Fibroblast of the aortic adventitia (primary cell): ENCODE results near the gene ATXN7L1. TPM values are rescaled to one million over a fixed set of nuclear protein-coding genes. Genes with fewer than 3 reads are reported as not detected.

Source experiments
- DNase-seq: peaks from one replicate; pipeline ENCODE4 v3.0.0-alpha.2; 2010; ENCODE audit warnings: low read depth
- H3K4me3 ChIP-seq: 2 replicates; pipeline ENCODE4 v1.5.1; 2011; ENCODE audit warnings: low read depth, mild to moderate bottlenecking, control low read depth, low read length, moderate library complexity
- total RNA-seq: library from RNA; depleted of rRNA; stranded (reverse); fragments of >200 nt; gene quantifications from 2 replicates; pipeline ENCODE4 v1.2.3, GENCODE V29; 2012; ENCODE audit warnings: low replicate concordance
- TF ChIP-seq, protein P1 (sequence below): IDR thresholded peaks from 2 replicates; pipeline ENCODE4 v1.5.1; 2011; ENCODE audit warnings: mild to moderate bottlenecking, low read length, control low read depth, inconsistent platforms; ENCODE audit not compliant: insufficient read depth

Gene ATXN7L1
- total RNA-seq, 1 donor: 13.8 TPM

DNA sequence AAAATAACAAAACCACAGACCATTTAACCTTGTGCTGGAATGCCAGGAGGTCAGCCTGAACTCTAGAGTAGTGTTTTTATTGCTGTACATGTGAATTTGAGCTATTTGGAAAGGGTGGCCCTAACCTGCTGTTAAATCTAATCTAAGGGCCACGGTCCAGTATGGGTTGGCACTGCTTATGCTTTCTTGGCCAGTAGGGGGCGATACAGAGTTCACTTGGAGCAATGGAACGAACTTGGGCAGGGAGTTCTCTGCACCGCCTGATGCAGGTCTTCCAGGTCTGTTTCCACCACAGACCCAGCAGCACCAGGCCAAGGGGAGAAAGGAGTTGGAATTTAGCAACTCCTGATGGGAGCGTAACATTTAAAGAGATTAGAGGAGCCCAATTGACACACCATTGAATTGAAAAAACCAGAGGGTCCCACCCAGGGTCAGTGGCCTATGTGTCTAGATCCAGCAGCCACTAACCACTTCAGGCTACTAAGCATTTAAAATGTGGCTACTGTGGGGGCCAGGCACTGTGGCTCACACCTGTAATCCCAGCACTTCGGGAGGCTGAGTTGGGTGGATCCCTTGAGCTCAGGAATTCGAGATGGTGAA lies 219.4 kb downstream of the ATXN7L1 start:
- DNase-seq: no peak
- TF ChIP-seq, protein P1, sequence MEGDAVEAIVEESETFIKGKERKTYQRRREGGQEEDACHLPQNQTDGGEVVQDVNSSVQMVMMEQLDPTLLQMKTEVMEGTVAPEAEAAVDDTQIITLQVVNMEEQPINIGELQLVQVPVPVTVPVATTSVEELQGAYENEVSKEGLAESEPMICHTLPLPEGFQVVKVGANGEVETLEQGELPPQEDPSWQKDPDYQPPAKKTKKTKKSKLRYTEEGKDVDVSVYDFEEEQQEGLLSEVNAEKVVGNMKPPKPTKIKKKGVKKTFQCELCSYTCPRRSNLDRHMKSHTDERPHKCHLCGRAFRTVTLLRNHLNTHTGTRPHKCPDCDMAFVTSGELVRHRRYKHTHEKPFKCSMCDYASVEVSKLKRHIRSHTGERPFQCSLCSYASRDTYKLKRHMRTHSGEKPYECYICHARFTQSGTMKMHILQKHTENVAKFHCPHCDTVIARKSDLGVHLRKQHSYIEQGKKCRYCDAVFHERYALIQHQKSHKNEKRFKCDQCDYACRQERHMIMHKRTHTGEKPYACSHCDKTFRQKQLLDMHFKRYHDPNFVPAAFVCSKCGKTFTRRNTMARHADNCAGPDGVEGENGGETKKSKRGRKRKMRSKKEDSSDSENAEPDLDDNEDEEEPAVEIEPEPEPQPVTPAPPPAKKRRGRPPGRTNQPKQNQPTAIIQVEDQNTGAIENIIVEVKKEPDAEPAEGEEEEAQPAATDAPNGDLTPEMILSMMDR: peak; percentile 66
- no peak overlapping the region for H3K4me3 ChIP-seq

DNA sequence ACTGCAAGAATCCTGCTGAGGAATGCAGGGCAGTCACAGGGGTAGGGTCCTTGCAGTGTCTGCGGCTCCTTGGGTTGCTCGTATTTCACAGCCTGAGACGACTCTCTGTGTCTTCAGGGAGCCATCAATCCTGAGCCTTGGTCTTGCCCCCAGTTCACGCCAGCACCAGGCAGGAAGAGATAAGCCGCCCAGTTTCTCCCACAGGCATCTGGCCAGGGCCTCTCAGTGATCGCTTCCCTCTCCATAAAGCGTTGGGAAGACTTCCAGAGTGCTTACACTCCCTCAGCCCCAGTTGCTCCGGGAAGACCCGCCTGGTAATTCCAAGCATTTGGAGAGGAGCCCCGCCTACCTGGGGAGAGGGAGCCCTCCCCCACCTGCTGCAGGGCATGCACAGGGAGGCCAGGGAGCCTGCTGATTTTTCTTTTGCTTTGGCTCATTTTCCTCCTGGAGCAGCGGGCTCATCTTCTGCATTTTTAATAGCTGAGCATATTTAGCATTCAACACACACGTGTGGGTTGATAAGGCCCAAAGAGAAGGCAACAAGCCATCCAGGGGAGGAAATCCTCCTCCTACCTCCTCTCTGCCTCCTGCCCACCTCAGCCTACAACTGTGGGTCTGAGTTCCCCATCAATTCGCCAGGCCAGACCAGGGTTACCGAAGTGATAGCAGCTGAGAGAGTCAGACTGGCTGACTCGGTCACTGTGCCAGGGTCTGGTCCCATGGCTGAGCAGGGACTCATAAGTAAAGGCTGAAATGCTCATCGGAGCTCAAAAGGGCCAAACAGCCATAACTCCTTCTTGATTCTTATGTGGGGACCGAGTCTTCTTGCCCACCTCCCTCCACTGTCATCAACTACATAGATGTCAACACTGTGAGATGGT lies 220.7 kb downstream of the ATXN7L1 start:
- TF ChIP-seq, protein P1: no peak
- no peak overlapping the region for H3K4me3 ChIP-seq
- peak; percentile 79 for DNase-seq

DNA sequence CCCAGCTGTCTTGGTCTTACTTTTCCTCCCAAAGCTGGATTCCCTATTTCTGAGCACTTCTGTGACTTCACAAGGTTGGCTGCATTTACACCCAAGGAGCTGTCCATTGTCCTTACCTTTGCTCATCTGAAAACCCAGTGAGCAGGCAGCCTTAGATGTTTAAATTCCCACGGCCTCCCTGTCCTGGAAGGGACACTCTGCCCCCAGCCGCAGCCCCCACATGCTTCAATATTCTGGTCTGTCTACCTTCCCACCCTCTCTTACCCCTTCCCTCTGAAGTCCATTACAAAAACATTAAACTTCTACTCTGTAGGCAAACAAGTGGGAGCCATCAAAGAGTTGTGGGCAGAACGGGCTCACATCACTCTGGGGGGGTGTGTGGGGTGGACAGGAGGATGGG lies 221.3 kb downstream of the ATXN7L1 start:
- peak; percentile 65 for DNase-seq
- H3K4me3 ChIP-seq: no peak overlapping the region
- TF ChIP-seq, protein P1: no peak

DNA sequence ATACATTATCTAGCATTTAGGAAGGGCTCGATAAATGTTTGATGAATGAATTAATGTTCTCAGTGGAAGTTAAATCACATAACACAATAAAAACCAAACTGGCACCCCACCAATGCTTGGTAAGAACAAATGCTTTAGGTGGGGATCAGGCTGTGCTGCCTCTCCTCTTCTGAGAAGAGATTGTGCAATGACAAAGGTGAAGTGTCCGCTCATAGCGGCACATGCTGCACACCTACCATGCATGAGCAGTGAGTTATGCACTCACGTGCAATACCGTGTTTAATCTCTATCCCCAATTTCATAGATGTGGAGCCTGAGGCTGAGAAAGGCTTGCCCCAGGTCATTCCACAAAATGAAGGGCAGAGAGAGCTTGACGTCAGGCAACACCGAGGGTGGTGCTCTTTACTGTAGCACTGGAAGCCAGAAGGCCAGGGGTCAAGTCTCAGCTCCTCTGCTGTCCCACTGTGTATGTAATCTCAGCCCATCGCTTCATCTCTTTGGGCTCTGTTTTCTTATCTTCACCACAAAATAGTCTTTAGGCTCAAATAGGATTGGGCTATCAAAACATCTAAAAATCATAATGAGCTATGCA lies 222.2 kb downstream of the ATXN7L1 start:
- TF ChIP-seq, protein P1: no peak
- DNase-seq: no peak
- no peak overlapping the region for H3K4me3 ChIP-seq

DNA sequence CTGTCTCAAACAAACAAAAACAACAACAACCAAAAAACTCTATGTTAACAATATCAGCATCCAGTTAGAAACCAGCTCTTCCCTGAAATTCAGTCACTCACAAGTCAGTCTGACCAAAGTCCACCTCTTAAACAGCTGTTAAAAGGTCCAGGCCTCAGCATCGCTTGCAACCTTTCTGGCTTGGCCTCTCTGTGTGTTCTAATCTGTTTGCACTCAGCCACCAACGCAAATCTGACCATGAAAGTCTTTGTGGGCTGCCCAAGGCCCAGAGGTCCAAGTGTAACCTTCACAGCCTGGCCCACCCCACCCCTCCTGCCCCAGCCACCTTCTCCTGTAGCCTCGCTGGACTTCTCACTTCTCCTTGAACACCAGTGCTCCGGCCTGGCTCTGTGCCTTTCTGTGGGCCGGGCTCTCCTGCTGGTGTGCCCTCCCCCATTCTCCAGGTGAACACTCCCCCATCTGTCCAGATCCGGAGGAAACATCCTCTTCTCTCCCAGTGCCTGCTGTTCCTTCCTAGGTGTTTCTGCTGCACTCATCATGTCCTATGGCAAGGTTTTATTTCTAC lies 222.9 kb downstream of the ATXN7L1 start:
- no peak for DNase-seq

DNA sequence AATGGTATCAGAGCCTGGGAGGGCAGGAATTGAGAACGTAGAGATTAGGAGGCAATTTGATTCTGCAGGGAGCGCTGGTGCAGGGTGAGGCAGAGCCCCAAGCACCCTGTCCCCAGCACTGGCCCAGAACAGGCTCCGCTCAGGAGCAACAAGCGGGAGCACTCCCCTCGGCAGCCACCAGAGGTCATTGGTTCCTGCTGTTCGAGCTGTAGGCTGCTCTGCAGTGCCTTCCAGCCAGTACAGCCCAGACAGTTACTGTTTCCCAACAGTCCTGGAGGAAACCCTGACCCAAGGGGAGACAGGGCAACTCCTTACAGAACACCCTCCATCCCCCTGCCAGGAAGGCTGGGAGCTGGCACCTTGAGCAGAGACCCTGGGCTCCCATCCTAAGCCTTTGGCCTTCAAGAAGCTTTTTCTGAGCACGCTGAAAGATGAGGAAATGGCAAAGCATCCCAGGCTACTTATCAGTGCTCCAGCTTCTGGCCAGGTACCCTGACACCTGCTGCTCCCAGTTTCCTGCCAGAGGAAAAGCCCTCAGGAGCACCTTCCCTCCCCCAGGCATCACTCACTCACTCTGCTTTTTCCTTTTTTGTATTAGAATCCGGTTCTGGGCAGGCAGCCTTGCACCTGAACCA lies 223.9 kb downstream of the ATXN7L1 start:
- TF ChIP-seq, protein P1: peak; percentile 96
- no peak overlapping the region for H3K4me3 ChIP-seq
- DNase-seq: peak; percentile 79

More for the DNA sequence above, 222.9 kb downstream of the ATXN7L1 start:
- no peak overlapping the region for H3K4me3 ChIP-seq
- TF ChIP-seq, protein P1: no peak
